NCI-H187 treated with DMSO at 0.1 percent for 48 hours (cell line): ENCODE results near the gene ABCC6.
"Not testable (repeated sequence)": the region's sequence is repeated elsewhere in the genome, so short reads cannot be mapped to it uniquely, and the experiment has no call there.

Source experiments
- DNase-seq: peaks from one replicate; lab custom pipeline; 2025; lab: John Stamatoyannopoulos, UW

The ABCC6 gene

DNA sequence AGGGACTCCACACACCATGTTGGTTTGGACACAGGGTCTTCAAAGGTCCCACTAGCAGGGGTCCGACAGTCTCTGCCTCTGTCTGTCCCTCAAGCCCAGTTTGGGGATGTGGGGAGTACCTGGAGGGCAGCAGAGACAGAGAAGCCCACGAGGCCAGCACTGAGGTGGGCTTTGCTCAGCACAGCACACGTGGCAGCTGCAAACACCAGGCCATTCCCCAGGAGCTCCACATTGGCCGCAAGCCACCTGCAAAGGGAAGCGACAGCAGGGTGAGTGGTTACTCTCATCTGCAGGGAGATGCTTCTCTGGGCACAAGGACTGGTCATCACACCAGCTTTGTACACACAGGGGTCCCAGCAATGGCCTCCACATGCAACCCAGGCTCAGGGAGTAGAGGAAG lies 62.0 kb downstream of the ABCC6 start:
- DNase-seq, result no peak

DNA sequence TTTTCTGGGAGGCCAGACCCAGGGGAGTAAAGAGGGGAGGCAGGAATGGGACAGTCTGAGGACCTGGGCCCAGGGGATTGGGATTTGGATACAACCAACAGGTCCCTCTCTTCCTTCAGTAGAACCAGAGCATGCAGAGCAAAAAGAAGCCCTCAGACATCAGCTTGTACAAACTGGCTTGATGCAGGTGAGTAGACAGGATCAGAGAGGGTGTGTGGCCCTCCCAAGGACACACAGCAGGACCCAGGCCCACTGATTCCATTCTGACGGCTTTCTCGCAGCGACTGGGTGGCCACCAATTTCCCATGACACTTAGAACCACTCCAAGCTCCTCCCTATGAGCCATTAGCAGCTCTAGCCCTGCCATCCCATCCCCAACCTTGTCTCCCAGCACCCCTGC lies 63.6 kb downstream of the ABCC6 start:
- DNase-seq, result no peak

DNA sequence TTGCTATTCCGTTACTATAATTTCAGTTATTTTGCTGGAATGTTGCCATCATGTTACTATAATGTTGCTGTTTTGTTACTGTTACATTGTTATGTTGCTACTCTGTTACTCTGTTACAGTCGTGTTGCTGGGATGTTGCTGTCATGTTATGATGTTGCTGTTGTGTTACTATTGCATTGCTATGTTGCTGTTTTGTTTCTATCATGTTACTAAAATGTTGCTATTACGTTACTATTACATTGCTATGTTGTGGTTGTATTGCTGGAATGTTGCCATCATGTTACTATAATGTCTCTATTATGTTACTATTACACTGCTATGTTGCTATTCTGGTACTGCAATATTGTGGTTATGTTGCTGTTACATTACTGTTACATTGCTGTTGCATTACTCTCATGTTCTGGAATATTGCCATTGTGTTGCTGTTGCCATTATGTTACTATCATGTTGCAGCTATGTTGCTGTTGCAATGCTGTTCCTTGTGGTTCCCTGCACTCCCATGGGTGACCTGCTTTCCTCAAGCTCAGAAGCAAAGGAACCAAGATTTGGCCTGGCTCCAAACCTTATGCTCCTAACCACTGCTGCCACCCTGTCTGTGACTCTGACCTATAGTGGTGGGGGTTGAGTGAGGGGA lies 64.4 kb downstream of the ABCC6 start:
- DNase-seq, result no peak

DNA sequence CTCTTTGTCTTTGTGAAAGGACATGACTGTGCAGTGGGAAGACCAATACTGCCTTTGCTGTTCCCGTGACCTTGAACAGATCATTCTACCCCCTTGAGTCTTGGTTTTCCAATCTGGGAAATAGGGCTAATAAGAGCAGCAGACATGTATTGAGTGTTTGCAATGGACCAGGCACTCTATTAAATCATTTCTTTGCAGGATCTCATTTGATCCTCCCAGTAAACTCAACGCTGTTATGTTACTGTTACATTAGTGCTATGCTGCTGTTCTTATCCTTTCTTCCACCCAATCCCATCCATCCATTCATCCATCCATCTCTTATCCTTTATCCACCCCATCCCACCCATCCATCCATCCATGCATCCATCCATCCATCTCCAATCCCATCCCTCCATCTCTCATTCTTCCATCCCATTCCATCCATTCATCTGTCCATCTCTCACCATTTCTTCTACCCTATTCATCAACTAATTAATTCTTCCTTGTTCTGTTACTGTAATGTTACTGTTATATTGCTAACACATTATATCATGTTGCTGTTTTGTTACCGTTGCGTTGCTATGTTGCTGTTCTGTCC lies 65.1 kb downstream of the ABCC6 start:
- no peak for DNase-seq

DNA sequence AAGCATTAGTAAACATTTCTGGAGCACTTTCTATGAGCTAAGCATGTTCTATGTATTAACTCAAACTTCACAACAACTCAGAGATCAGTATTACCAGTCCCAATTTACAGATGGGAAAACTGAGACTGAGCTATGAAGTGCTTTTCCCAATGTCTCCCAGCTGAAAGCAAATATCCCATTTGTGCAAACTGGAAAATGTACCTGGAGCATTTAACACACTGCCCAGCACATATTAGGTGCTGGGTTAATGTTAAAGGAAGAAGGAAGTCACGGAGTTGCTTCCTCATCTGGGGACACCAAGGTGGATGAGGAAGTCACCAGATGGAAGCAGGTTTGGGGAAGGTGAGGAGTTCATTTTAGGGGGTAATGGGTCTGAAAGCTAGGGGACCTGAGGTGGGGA lies 66.1 kb downstream of the ABCC6 start:
- no peak for DNase-seq

DNA sequence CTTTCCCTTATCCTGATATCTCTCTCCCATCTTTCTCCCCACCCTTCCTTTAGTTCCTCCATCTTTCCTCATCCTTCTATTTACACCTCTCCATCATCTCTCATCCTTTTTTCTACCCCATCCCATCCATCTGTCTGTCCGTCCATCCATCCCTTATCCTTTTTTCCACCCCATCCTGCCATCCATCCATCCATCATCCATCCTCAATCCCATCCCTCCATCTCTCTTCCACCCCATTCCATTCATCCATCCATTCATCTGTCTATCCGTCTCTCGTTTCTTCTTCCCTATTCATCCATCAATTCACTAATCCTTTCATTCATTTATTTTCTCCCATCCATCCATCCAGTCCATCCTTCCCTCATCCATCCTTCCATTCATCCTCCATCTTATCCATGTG lies 68.1 kb downstream of the ABCC6 start:
- no peak for DNase-seq

DNA sequence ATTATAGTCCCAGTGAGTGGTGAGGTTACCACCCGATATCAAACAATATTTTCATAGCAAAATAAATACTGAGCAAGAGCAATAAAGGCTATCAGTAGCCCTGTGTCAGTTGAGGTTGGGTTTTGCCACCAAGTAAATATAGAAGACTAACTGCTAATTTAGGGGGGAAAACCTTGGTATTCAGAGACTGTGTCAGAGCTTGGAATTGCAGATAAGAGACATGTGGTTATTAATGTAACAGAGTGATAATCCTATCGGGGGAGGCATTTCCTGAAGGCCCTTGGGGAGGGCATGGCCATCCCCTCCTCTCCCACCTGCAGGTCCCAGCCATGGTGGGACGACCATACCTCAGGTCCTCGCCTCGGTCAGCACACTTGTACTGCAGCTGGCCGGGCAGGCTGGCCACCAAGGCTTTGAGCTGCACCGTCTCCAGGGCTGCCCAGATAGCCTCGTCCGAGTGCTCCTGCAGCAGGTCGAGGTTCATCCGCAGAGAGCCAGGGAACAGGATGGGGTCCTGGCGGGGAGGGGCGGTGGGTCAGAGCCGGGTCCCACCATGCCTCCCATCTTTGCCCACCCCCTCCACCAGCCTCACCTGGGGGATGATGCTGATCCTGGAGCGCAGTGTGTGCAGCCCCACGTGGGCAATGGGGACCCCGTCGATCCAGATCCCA lies 68.9 kb downstream of the ABCC6 start:
- DNase-seq, result no peak

DNA sequence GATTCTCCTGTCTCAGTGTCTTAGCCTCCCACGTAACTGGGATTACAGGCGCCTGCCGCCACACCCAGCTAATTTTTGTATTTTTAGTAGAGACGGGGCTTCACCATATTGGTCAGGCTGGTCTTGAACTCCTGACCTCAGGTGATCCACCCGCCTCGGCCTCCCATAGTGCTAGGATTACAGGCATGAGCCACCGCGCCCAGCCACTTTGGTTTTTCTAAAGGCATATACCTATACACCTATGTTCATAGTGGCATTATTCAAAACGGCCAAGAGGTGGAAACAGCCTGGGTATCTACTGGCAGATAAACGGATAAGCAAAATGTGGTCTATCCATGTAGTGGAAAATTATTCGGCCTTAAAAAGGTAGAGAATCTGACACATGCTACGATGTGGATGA lies 70.3 kb downstream of the ABCC6 start:
- not testable (repeated sequence) for DNase-seq

DNA sequence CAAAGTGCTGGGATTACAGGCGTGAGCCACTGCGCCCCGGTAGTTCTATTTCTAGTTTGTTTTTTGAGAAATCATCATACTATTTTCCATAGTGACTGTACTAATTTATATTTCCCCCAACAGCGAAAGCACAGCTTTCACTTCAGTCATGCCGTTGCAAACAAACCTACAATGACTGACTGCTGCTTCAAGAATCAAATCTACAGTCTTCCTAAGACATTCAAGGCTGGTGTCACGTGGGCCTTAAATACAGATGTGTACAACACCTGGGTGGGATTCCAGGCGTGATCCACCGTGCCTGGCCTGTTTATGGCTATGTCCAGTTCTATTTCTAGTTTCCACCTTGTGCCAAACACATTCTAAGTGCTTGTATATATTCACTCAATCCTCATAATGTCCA lies 72.0 kb downstream of the ABCC6 start:
- no peak for DNase-seq

DNA sequence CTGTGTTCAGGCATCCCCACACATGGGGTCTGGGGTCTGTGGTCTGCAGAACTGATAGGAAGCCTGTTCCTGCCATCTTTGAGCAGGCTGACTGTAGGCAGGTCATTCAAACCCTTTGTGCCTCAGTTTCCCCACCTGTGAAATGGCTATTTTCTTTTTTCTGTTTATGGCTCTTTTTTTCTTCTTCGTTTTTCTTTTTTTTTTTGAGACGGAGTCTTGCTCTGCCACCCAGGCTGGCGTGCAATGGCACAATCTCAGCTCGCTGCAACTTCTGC lies 72.5 kb downstream of the ABCC6 start:
- no peak for DNase-seq

DNA sequence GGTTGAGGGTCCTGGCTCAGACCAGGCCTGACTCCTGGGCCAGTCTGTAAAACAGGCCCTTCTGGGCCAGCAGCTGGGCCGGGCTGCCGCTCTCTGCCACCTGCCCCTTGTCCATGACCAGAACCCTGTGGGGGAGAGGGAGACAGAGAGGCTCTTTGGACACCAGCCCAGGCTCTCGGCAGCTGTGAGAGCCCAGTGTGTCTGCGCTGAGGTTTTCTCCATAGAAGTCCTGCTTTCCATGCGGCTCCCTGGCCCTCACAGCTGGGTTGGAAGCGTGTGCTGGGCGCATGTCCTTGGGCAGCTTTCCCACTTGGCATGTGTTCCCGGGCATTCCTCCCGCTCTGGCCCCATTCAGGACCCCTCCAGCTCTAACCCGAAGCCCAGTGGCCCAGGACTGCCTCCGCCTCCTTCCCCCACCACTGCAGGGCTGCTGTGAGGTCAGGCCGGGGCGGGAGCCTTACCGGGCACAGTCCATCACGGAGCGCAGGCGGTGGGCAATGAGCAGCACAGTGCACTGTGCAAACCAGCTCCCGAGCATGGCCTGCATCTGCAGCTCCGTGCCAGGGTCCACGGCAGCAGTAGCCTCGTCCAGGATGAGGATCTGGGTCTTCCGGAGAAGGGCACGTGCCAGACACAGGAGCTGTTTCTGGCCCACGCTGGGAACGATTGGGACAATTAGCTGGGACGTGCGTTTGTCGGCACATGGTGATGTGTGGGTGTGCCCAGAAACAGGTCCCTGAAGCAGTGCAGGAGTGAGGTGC lies 73.0 kb downstream of the ABCC6 start:
- DNase-seq, result no peak

DNA sequence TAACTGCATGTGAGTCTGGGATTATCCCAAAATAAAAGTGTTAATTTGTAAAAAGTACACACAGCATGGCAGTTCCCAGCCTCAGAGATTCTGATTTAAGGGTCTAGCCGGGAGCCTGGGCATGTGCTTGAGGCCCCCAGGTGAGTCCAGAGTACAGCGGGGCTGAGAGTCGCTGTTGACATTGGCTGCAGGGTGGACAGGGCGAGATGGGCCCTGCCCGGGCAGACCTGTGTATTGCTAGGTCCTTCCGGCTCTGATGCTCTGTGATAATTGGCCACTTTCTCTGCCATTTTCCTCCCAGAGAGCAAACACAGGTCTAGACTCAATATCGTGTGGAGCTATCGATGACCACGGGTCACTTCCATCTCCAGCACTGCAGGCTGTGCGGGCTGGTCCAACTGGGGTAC lies 73.6 kb downstream of the ABCC6 start:
- DNase-seq, result no peak

DNA sequence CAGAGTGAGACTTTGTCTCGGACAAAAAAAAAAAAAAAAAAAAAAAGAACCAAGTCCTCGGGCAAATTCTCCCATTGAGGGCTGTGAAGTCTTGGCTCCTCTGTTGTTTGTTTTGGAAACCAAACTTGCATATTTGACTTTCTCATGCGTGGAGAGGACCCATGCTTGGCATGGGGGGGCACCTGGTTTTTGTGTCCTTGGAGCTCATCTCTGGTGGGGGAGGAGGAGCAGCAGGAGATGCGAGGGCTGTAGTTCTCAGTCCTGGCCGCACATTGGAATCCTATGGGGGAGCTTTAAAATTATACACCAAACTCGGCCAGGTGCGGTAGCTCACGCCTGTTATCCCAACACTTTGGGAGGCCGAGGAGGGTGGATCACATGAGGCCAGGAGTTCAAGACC lies 74.5 kb downstream of the ABCC6 start:
- DNase-seq, result no peak

DNA sequence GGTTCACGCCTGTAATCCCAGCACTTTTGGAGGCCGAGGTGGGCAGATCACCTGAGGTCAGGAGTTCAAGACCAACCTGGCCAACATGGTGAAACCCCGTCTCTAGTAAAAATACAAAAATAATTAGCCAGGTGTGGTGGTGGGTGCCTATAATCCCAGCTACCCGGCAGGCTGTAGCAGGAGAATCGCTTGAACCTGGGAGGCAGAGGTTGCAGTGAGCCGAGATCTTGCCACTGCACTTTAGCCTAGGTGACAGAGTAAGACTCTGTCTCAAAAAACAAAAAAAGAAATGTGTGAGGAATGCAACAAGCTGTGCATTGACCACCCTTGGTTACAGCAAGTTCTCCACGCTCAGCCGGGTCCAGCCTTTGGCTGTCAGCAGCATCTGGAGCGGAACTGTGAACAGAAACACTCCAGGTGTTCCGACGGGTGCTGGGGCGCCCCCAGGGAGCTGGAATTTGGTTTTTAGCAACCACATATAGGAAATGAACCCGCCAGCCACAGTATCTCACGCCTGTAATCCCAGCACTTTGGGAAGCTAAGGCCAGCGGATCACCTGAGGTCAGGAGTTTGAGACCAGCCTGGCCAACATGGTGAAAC lies 75.2 kb downstream of the ABCC6 start:
- DNase-seq, result not testable (repeated sequence)

DNA sequence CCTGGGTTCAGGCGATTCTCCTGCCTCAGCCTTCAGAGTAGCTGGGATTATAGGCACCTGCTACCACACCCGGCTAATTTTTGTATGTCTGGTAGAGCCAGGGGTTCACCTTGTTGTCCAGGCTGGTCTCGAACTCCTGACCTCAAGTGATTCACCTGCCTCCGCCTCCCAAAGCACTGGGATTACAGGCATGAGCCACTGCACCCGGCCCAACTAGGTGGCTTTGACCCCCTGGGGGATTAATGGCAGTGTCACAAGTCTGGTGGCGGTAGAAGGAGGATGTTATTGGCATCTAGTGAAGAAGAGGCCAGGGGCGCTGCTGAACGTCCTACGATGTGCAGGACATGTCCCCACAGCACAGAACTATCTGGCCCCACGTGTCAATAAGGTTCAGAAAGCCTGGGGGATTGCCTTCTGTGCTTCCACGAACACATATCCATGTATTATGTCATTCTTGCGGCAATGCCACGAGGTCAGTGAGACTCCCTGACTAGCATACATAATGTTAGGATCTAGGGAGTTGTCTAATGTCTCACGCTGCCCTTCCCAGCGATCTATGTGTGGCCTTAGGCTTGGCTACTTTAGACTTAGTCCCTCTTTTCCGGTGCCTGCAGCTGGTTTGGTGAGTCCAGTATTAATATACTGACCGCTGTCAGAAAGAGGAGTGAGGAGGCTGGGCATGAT lies 75.8 kb downstream of the ABCC6 start:
- no peak for DNase-seq

DNA sequence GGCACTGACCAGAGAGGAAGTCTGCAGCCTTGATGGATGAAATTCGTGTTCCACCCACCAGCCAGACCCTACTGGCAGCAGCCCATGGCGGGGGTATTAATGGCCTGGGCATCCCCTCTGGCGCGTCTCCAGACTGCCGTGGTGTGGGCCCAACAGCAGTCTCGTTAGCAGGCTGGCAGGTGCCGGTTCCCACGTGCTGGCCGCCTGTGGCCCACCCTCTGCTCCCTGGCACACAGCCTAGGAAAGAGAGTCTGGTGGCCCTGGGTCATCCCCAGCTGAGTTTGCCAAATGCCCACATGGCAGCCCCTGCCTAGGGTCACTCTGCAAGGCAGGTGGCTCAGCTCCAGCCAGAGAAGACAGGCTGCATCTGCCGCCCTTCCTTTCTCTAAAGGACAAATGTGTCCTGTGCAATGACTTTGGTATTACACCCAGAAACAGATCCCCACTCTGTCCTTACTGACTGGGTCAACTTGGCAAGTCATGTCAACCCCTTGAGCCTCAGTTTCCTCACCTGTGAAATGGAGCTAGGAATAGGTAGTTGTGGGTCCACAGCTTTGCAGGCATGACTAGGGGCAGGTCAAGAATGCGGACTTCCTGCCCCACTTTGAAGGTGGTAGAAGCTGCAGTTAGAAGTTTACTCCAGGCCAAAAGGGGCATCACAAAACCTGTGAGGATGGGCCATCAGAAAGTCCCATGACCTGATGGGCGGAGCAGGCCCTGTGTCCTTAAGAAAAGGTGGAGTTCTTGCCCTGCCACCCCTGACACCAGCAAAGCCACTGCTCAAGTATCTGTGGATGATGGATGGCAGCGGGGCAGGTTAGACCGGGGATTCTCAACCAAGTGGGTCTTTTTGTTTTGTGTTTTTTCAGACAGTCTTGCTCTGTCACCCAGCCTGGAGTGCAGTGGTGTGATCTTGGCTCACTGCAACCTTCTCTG lies 76.6 kb downstream of the ABCC6 start:
- no peak for DNase-seq

DNA sequence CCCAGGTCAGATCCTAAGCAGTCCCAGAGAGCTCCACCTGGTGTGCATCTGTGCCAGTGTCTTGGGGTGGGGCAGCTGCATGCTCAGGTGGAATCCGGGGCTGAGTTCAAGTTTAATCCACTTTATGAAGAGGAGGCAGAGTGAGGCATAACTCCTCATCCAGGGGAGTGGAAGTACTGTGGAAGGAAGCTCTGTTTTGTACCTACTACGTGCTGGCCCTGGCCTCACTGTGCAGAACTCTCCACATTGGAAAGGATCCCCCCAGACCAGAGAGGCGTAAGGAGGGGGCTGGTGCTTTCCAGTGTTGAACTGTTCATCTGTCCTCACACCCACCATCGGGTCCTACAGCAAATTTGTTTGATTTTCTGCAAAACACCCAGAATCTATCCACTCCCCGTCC lies 78.0 kb downstream of the ABCC6 start:
- no peak for DNase-seq

DNA sequence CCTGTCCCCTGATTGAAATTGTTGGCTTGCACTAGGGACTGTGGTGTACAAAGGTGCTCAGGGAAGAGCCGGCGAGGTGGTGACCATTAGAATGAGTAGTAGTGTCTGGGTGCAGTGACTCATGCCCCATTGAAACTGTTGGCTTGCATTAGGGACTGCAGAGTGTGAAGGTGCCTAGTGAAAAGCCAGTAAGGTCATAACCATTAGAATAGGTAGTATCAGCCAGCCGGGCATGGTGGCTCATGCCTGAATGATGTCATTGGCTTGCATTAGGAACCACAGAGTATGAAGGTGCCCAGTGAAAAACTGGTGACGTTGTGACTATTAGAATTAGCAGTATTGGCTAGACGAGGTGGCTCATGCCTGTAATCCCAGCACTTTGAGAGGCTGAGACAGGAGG lies 78.9 kb downstream of the ABCC6 start:
- DNase-seq, result no peak

DNA sequence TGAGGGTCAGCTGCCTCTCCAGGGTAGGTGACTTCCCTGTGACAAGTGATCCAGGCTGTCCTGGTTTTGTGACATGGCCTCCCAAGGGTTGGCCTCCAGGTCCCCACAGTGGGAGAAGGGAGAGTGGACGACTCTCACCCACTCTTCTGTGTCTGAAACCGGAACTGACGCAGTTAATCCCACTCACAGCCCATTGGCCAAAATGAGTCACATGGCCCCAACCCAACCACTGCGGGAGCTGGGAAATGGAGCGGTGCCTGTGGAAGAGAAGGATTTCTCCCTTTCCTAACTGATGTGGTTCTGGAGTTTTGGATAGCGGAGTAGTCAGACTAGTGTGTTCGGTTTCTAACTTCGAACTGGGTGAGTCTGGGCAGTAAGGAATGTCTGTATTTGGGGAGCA lies 79.4 kb downstream of the ABCC6 start:
- DNase-seq, result no peak

DNA sequence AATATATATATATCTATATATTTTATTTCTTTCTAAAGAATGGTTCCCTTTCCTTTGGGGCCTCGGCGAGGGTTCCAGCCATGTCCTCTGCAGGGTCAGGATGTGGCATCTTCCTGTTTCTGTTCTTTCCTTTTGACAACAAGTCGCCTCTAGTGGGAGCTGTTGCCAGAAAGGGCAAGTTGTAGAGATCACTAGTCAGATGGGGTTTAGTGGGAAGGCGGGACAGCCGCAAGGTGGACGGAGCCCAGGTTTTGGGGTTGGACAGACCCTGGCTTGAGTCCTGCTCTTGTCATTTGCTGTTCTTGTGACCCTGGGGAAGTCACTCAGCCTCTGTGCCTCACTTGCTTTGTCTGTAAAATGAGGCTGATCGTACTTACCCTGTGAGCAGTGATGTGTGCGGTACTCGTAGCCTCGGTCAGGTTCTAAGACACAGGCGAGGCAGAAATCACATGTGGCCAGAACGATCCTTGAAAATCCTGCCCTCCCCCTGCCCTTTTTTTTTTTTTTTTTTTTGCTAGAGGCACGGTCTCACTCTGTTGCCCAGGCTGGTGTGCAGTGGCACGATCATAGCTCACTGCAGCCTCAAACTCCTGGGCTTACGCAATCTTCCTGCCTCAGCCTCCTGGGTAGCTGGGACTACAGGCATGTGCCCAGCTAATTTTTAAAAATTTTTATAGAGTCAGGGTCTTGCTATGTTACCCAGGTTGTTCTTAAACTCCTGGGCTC lies 80.1 kb downstream of the ABCC6 start:
- DNase-seq, result no peak
